NCI-H128 (cell line): ENCODE measurements around the gene GALK1.
A peak's percentile ranks its signal among the peaks of the same experiment; 100 is the strongest.
"Not testable (repeated sequence)": the region's sequence is repeated elsewhere in the genome, so short reads cannot be mapped to it uniquely, and the experiment has no call there.

Source experiments
- DNase-seq: peaks from one replicate; lab custom pipeline; 2025; ENCODE audit not compliant: unreplicated experiment; lab: John Stamatoyannopoulos, UW

Gene GALK1

DNA sequence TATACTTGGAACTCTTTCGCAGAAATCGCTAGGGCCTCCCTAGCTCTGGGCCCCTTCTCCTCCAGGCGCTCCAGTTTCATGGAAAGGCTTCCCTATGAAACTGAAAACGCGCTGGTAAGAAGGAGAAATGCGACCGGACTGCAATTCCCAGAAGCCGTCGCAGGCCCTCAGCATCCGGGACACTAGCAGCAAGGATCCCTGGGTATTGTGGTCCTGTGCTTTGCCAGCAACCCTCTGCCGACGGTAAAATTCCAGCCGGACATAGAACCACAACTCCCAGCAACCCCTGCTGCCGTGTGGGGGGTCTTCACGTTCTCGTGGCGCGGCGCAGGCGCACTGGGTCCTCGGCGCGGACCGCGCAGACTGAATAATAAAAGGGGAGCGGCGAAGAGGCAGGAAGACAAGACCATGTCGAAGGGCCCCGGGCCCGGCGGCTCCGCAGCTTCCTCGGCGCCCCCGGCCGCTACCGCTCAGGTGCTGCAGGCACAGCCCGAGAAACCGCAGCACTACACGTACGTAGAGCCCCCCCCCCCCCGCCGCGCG is 19.6 kb upstream of the GALK1 start, which contains the start of gene UNK:
UNK (plus strand) TSS at position 334 of the 543 bp plus-strand sequence; CDS start at position 409, 75 bp downstream.
- peak; percentile 92 for DNase-seq

DNA sequence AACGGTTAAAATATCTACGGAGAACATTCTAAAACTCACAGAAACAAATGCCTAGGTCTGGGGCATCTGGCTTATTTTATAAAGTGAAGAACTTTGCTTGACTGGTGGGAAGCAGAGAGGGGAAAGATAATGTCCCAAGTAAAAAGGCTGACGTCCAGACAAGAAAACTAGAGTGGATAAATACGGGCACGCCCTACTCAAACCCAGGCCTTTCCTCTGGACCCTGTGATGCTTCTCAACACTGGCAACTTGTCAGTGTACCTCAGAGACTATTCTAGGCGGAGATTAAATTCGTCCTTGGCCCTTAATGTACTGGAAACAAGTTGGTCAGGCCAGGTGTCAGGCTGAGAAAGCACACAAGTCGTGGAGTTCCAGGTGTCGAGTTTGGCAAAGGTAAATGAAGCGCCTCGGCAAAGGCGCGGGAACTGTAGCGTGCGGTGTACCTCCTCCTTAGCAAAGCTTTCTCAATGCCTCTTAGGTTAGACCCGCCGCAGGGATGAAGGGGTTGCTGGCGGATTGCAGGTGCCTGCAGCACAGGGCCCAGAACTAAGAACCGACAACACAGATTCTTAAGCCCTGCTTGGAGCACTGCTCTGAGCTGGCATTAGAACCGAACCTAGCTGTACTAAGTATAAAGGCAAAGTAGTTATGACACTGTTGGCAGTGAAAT is 18.9 kb upstream of the GALK1 start:
- DNase-seq: no peak

GRCh38 chr17:75783069-75783783 is 18.2 kb upstream of the GALK1 start:
- no peak for DNase-seq

GRCh38 chr17:75779987-75780889 is 15.2 kb upstream of the GALK1 start:
- DNase-seq: no peak

- peak; percentile 97 for DNase-seq
Measured at GRCh38 chr17:75779250-75779986, 14.4 kb upstream of the GALK1 start.

- no peak for DNase-seq
Measured at GRCh38 chr17:75778861-75779249, 13.9 kb upstream of the GALK1 start.

- not testable (repeated sequence) for DNase-seq
Measured at GRCh38 chr17:75778066-75778860, 13.3 kb upstream of the GALK1 start.

- DNase-seq: no peak
Measured at GRCh38 chr17:75777296-75777922, 12.4 kb upstream of the GALK1 start.

DNA sequence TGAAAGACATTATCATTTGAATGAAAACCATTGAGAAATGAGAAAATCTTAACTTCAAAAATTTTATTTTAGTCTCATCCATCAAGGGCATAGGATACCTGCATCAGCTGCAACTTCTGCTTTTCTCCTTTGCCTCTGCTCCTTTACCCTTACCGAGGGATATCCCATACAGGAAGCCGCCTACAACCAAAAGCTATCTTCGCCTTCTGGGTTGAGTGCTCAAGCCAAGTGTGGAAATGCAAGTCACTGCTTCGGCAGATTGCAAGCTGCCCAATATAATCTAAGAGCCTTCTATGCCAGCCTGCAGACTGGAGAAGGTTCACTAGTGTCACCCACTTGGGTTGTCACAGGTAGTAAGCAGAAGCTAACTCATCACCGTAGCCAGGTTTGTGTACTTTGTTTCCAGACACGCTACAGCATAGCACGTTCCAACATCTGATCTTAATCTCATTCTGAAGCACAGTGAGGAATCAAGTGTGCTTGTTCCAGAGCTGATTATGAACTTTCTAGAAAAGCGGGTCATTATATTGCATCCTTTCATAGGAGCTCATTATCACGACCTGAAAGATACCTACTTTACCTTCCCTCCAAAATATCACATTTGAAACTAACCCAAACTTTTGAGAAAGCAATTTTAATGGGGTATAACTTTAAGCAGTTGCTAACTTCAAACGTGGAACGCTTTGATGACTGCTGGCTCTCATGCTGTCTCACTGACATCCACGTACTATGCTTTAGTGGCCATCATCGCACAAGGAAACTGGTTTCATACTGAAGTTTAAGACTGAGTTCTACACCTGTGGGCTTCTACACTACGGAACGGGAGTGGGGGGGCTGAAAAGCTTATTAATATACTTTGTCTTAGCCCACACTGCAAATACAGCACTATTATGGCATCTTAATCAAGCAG is 11.6 kb upstream of the GALK1 start:
- no peak for DNase-seq

DNA sequence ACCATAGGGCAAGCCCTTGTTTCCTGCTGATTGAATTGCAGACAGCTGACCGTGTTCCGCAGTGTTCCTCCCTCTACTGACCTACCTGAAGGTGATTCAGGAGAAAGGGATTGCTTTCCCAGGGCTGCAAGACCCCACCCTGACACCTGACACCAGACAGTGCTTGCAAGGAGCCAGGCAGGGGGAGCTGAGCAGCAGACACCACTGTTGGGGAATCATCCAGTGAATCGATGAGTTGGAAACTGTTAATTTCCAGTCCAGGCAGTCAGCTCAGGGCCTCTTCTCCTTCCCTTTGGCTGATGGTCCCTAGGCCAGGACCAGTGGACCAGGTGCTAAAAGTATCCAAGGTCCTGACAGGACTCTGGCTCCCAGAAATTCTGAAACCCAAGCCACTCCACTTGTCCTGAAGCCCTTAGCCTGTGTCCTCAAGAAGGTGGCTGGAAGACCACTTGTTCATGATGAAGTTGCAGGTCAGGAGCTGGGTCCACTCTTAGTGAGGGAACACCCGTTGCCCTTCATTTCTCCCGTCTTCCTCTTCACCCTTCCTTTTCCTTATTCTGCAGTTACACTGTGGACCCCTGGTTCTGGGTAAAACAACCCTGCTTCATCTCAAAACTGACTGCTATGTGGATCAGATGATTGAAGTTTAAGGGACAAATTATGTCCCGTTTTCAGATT is 10.1 kb upstream of the GALK1 start:
- DNase-seq: no peak

- DNase-seq: no peak
Measured at GRCh38 chr17:75774471-75774990, 9.5 kb upstream of the GALK1 start.

DNA sequence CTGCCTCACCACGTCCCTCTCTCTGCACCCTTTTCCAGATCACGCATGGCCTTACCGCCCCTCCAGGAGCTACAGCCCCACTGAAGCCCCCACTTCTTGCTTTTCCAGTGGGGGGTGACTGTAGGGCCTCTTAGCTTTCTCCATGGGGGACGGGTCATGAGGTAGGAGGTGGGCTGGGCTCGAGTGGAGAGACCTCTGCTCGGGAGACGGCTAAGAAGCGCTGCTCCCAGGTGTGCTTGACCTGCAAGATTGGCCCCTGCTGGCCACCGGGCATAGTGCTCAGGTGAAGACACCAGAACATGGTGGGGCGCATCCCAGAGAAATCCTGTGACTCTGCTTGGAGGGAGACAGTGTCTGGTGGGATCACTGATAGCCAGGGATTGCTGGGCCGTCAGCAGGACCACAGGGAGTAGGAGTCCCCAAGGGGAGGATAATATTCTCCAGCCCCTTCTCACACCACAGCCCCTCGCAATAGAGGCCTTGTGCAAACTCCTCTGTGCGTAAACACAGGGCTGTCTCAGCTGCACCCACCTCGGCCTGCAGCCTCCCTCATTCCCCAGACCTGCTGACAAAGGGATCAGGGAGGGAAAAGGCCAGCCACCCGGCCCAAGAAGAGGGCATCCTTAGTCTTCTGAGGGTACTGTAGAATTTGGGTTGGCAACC is 8.9 kb upstream of the GALK1 start:
- DNase-seq: no peak

DNA sequence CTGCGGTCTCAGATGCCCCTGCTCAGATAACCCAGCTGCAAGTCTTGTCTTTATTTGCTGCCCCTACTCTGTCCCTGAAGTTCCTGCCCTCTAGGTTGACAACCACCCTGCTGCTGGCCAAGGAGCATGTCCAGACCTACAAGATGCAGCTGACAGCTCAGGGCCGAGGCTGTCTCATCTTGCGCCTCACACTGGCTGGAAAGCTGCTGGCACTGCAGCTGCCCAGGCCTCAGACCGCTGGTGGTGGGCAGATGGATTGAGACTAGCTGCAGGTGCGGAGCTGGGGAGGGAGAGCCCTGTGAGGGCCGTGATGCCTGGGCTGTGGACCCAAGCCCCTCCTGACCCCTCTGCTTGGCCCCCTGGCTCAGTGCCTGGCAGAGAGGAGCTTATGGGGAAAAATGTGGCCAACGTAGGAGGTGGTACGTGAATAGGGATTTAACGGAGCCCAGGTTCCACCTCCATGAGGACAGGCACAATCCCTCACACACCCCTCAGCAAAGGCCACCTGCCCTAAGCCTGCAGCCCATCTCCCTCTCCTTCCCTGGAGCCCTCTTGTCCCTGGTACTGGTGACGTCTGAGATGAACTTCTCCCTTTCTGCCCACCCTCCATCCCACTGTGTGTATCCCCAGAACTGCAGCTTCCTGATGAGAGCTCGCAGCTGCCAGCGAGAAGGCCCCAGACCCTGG is 8.3 kb upstream of the GALK1 start:
- no peak for DNase-seq

DNA sequence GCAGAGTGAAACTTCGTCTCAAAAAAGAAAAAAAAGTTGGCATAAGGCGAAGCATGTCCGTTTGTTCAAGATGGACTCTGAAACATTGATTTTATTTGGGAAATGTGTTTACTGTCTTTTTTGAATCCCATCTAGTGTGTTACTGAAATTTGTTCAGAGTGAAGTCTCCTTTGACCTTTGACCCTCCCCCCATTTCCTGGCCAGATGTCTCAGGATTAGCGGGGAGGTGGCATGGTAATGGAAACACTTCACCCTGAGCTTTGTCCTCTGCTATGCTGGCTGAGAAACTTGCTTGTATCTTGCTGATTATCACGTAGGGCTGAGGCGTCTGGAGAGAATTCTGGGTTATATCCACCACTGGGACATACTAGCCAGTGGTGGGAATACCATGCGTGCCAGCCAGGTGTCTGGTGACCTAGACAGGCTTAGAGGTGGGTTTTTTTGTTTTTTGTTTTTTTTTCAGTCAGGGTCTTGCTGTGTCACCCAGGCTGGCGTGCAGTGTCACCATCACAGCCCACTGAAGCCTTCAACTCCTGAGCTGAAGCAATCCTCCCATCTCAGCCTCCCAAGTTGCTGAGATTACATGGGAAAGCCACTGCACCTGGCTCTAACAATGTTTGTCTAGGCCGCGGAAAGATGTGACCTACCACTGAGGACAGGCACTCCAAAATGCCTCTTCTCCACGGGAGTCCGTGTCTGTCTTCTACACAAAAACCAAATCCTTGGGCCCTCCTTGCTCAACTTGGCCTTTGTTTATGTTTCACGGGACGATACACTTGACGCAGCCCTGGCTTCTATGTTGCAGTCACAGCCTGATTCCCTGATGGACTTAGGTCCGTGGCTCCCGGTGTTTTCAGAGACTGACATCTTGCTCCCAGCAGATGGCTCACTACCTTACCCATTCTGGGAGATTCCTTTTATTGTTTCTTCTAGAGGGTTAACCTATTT is 6.6 kb upstream of the GALK1 start:
- DNase-seq: no peak

DNA sequence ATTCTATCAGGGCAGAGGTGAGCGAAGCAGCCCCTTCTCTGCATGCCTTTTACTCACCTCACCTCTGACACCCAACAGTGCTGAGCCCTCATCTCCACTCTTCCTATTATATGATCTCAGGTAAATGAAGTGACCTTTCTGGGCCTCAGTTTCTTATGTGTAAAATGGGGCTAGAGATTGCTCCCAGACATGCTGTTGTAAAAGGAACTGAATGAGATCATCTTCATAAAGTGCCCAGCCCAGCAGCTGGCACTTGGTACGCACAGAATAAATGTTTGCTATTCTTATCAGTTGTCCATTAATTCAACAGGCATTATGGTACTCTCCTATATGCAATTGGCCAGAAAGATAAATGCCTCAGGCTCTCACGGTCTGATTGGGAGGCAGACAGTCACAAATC is 4.5 kb upstream of the GALK1 start:
- no peak for DNase-seq
